HepG2 (cell line): ENCODE results near the gene ZSCAN26. TPM values are rescaled to one million over a fixed set of nuclear protein-coding genes. Genes with fewer than 3 reads are reported as not detected.

ENCODE experiments used
- CEBPG ChIP-seq: IDR thresholded peaks from 2 replicates; pipeline ENCODE4 v1.6.1; 2016
- ELF1 ChIP-seq: sonication (generic); formaldehyde crosslinking; IDR thresholded peaks from 2 replicates; pipeline ENCODE4 v1.4.0; 2020; ENCODE audit warnings: missing genetic modification reagents
- ELF3 ChIP-seq: IDR thresholded peaks from 2 replicates; pipeline ENCODE4 v1.6.1; 2016; ENCODE audit warnings: missing genetic modification reagents, missing compliant biosample characterization
- FOXA3 ChIP-seq: IDR thresholded peaks from 2 replicates; pipeline ENCODE4 v1.6.1; 2016; ENCODE audit warnings: missing genetic modification reagents, missing compliant biosample characterization
- FOXP1 ChIP-seq, 2 experiments: fragments of 450-650 bp in 1 of 2; IDR thresholded peaks; 2 replicates each; pipeline ENCODE4 v1.6.1; 2017 to 2018; ENCODE audit warnings: antibody characterized with exemption in 1 of 2
- FUBP1 ChIP-seq: sonication (generic); formaldehyde crosslinking; IDR thresholded peaks from 2 replicates; pipeline ENCODE4 v1.5.1; 2020; ENCODE audit warnings: missing genetic modification reagents, mild to moderate bottlenecking, borderline replicate concordance
- GATAD2A ChIP-seq: IDR thresholded peaks from 2 replicates; pipeline ENCODE4 v1.6.1; 2016
- ISL2 ChIP-seq: sonication (generic); formaldehyde crosslinking; IDR thresholded peaks from 2 replicates; pipeline ENCODE4 v1.5.0; 2020; ENCODE audit warnings: missing genetic modification reagents
- NONO ChIP-seq, 2 experiments: fragments of 450-650 bp in 1 of 2; sonication (generic) in 1 of 2; formaldehyde crosslinking in 1 of 2; IDR thresholded peaks in 1 of 2; conservative IDR thresholded peaks in 1 of 2; 2 replicates each; pipeline versions ENCODE4 v1.6.1 to v1.8.0; 2017 to 2022; ENCODE audit warnings: mild to moderate bottlenecking in 1 of 2, missing genetic modification reagents in 1 of 2, moderate library complexity in 1 of 2
- NR2F2 ChIP-seq: IDR thresholded peaks from 2 replicates; pipeline ENCODE4 v1.6.1; 2012; ENCODE audit warnings: low read depth, inconsistent platforms, borderline replicate concordance
- PAXIP1 ChIP-seq: sonication (generic); formaldehyde crosslinking; conservative IDR thresholded peaks from 2 replicates; pipeline ENCODE4 v1.4.0; 2020; ENCODE audit warnings: mild to moderate bottlenecking, missing genetic modification reagents, moderate library complexity
- SIN3A ChIP-seq: IDR thresholded peaks from 2 replicates; pipeline ENCODE4 v1.6.1; 2011; ENCODE audit warnings: low read depth, mild to moderate bottlenecking, control low read depth, low read length, borderline replicate concordance
- SIX1 ChIP-seq: sonication (generic); formaldehyde crosslinking; IDR thresholded peaks from 2 replicates; pipeline ENCODE4 v1.4.0; 2020; ENCODE audit warnings: missing genetic modification reagents, borderline replicate concordance
- SOX13 ChIP-seq, 3 experiments: fragments of 450-650 bp in 1 of 3; sonication (generic) in 1 of 3; formaldehyde crosslinking in 1 of 3; IDR thresholded peaks in 2 of 3; conservative IDR thresholded peaks in 1 of 3; 2 replicates each; pipeline versions ENCODE4 v1.5.0 to v1.6.1; 2016 to 2020; ENCODE audit warnings: antibody characterized with exemption in 1 of 3, mild to moderate bottlenecking in 1 of 3, missing compliant biosample characterization in 1 of 3, missing genetic modification reagents in 1 of 3, moderate library complexity in 1 of 3
- SOX5 ChIP-seq: IDR thresholded peaks from 2 replicates; pipeline ENCODE4 v1.6.1; 2016; ENCODE audit warnings: borderline replicate concordance
- TFDP1 ChIP-seq: IDR thresholded peaks from 2 replicates; pipeline ENCODE4 v1.6.1; 2016; ENCODE audit warnings: missing compliant biosample characterization, missing genetic modification reagents, borderline replicate concordance
- TFE3 ChIP-seq: IDR thresholded peaks from 2 replicates; pipeline ENCODE4 v1.6.1; 2016
- THYN1 ChIP-seq: sonication (generic); formaldehyde crosslinking; IDR thresholded peaks from 2 replicates; pipeline ENCODE4 v1.8.1; 2023; ENCODE audit warnings: low read depth, mild to moderate bottlenecking, moderate library complexity, missing genetic modification reagents, borderline replicate concordance
- TP53 ChIP-seq: sonication (generic); formaldehyde crosslinking; conservative IDR thresholded peaks from 2 replicates; pipeline ENCODE4 v1.4.0; 2020; ENCODE audit warnings: missing genetic modification reagents
- ZNF224 ChIP-seq: sonication (generic); formaldehyde crosslinking; IDR thresholded peaks from 2 replicates; pipeline ENCODE4 v1.5.0; 2020; ENCODE audit warnings: mild to moderate bottlenecking, missing genetic modification reagents
- ZNF614 ChIP-seq: IDR thresholded peaks from 2 replicates; pipeline ENCODE4 v1.6.1; 2018; ENCODE audit warnings: missing biosample characterization, missing genetic modification reagents, inconsistent platforms, borderline replicate concordance
- ZNF644 ChIP-seq: IDR thresholded peaks from 2 replicates; pipeline ENCODE4 v1.6.1; 2016; ENCODE audit warnings: low read depth
- ZNF839 ChIP-seq: sonication (generic); formaldehyde crosslinking; IDR thresholded peaks from 2 replicates; pipeline ENCODE4 v1.4.0; 2020; ENCODE audit warnings: missing genetic modification reagents, mild to moderate bottlenecking, borderline replicate concordance
- polyA plus RNA-seq, 8 experiments: library from polyadenylated mRNA; depleted of rRNA in 3 of 8; stranded (reverse) in 7 of 8; unstranded in 1 of 8; fragments of >200 nt; fragmentation: Illumina TruSeq in 4 of 8; extraction: Trizol in 4 of 8; gene quantifications; 2 replicates each; pipeline versions ENCODE4 v1.2.1 to v1.2.3, GENCODE V29; 2011 to 2016; ENCODE audit warnings: low read depth in 4 of 8, missing spikeins in 1 of 8, mixed read lengths in 1 of 8; ENCODE audit not compliant: insufficient read depth in 1 of 8
- total RNA-seq, 5 experiments: library from RNA; depleted of rRNA; stranded (reverse); fragments of >200 nt; fragmentation: Illumina TruSeq; extraction: Trizol; gene quantifications; 2 replicates each; pipeline ENCODE4 v1.2.3, GENCODE V29; 2016; ENCODE audit warnings: low read depth in 1 of 5

ZSCAN26 gene
- total and polyA plus RNA-seq, 2 of the 13 experiments (the other 11 are each of a cell fraction or from before 2014, with no cell fraction given), result 12.0 to 15.6 TPM

- TF ChIP-seq ZNF224 (CRISPR knock-in tag), result no peak
- no peak for TF ChIP-seq ZNF614 (CRISPR knock-in tag)
- peak; percentile 85 for TF ChIP-seq GATAD2A (CRISPR knock-in tag)
- TF ChIP-seq SOX5 (CRISPR knock-in tag), result peak; percentile 69; the same call in 1 of the 2 replicates
- TF ChIP-seq CEBPG (CRISPR knock-in tag), result peak; percentile 90
- no peak for TF ChIP-seq FUBP1 (CRISPR knock-in tag)
- no peak for TF ChIP-seq ELF1 (CRISPR knock-in tag)
- TF ChIP-seq TFDP1 (CRISPR knock-in tag), result 0 out of 2 replicates have a peak, but pooled peaks have one; percentile 24
- no peak for TF ChIP-seq THYN1 (CRISPR knock-in tag)
- TF ChIP-seq NONO (IDR thresholded peaks at IDR 0.05), result no peak
- TF ChIP-seq NONO (CRISPR knock-in tag; conservative IDR thresholded peaks at IDR 0.05), result peak; percentile 33; the same call in 1 of the 2 replicates
- peak; percentile 51; the same call in 1 of the 2 replicates for TF ChIP-seq PAXIP1 (CRISPR knock-in tag)
- TF ChIP-seq SIN3A, result no peak
- no peak for TF ChIP-seq TP53 (CRISPR knock-in tag)
- TF ChIP-seq FOXA3 (CRISPR knock-in tag), result peak; percentile 63
- TF ChIP-seq FOXP1 (IDR thresholded peaks at IDR 0.05), result no peak
- peak; percentile 93 for TF ChIP-seq FOXP1 (CRISPR knock-in tag; IDR thresholded peaks at IDR 0.05)
- peak; percentile 79; the same call in 1 of the 2 replicates for TF ChIP-seq TFE3 (CRISPR knock-in tag)
- 0 out of 2 replicates have a peak, but pooled peaks have one; percentile 10 for TF ChIP-seq ZNF644 (CRISPR knock-in tag)
- no peak for TF ChIP-seq NR2F2
- TF ChIP-seq SOX13 (IDR thresholded peaks at IDR 0.05), result no peak
- peak in 1 of 2 experiments; percentile 80; a peak in 2 of 4 replicates for TF ChIP-seq SOX13 (CRISPR knock-in tag; conservative IDR thresholded peaks at IDR 0.05 in 1 of 2, IDR thresholded peaks at IDR 0.05 in 1 of 2)
- TF ChIP-seq SIX1 (CRISPR knock-in tag), result peak; percentile 75; the same call in 1 of the 2 replicates
- TF ChIP-seq ZNF839 (CRISPR knock-in tag), result no peak
- TF ChIP-seq ELF3 (CRISPR knock-in tag), result peak; percentile 69
- 0 out of 2 replicates have a peak, but pooled peaks have one; percentile 22 for TF ChIP-seq ISL2 (CRISPR knock-in tag)
These were observed 55.7 kb downstream of the ZSCAN26 start (continued) for GRCh38 chr6:28322661-28323060.
